ENCODE results near the gene KIFC3.

DNA sequence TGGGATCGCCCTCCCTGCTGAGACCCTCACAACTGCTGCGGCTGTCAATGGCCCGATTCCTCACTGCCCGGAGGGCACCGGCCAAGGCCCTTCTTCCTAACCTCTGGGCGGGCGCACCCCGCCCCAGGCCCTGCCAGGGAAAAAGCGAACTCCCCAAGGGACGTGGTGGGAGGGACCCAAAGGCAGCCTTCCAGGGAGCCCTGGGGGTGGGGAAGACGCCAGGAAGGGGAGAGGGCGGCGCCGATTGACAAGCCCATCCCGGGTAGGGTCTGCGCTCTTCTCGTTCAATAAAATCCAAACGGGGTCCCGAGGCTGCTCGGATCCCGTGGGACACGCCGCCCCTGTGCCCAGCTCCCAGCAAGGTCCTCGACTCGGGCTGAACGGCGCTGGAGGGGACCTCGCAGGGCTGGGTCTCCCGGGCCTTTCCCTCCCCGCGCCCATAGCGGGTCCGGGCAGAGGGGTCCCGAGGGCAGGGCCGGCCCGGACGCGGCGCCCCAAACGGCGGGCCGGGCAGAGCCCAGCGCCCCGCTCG lies 416 bp downstream of the KIFC3 start:
- no peak for TF ChIP-seq POLR2A (IDR thresholded peaks at IDR 0.05; ENCODE audit: extremely low read depth, insufficient read length)
- no peak for TF ChIP-seq CTCF (IDR thresholded peaks at IDR 0.05; ENCODE audit: low read depth, low read length)
